NCI-H774 (cell line): ENCODE data around the gene CNTN5.

ENCODE experiments used
- DNase-seq: peaks from one replicate; lab custom pipeline; 2025; lab: John Stamatoyannopoulos, UW

CNTN5 gene

DNA sequence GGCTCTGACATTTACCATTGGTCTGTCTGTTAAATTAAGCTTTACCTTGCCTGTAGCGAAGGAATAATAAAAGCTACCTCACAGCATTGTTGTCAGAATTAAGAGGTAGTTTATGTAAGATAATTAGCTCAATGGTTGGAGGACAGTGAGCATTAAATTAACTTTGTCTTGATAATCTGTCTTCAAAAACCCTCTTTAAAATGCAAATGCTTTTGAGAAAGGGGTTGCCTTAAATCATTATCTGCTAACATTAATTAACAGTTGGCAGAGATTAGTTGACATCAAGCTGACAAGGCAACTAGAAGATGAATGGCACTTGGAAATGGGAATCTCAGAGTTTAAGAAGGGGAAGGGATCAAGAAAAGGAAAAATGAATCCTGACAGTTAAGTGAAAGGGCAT is 905.2 kb downstream of the CNTN5 start:
- no peak for DNase-seq

- DNase-seq = no peak
Observed at GRCh38 chr11:99932684-99933083, 911.9 kb downstream of the CNTN5 start.

DNA sequence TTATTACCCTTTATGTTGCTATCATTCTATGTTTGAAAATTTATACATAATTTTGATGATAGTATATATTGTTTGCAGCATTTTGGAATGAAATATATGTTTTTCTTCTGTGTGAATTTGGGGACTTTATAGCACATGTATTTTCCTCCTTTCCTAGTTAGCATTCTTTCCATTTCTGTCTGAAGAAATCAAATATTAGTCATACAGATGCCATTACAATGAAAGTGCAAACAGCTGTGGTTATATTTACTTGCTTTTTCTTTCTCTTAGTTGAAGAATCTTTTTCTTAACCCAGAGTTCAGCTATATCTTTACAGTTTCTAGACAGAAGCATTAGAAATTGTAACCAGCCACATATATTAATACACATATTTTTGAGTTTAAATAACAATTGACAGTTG is 913.3 kb downstream of the CNTN5 start:
- DNase-seq = no peak

DNA sequence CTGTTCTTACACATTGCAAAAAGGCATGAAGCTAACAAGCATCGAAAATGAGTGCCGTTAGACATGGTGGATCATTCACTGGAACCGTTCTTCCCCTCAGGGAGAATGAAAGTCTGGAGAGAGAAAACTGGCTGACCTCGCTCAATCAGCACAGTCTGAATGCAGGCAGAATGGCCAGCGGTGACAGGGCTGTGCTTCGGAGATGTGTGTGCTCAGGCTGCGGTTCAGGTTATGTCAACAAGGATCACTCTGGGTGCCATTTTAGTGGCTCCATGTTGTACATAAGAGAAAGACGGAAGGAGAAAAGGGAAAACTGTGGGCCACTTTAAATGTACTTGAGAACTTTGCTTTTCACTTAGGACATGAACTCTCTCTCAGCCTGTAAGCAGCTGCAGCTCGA is 916.6 kb downstream of the CNTN5 start:
- DNase-seq = no peak

DNA sequence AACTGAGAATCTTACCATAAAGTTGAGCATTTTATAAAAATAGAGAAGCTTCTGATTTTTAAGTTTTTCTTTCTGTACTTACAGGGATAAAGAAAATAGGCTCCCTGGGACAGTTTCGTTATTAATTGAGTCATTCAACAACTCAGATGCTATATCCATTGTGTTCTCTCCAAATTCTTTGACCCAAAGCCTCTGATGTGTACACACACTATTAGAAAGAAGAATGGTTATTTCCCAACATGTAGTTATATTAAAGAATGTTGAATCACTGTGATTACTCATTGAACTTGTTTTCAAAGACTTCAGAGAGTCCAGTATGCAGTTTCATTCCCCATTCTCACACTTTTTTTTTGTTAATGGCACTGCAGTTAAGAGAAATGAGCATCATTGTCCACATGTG is 932.1 kb downstream of the CNTN5 start:
- DNase-seq = no peak

- DNase-seq = no peak
Observed at GRCh38 chr11:99960536-99960935, 939.8 kb downstream of the CNTN5 start.

- DNase-seq = no peak
Observed at GRCh38 chr11:99968336-99968735, 947.6 kb downstream of the CNTN5 start.

DNA sequence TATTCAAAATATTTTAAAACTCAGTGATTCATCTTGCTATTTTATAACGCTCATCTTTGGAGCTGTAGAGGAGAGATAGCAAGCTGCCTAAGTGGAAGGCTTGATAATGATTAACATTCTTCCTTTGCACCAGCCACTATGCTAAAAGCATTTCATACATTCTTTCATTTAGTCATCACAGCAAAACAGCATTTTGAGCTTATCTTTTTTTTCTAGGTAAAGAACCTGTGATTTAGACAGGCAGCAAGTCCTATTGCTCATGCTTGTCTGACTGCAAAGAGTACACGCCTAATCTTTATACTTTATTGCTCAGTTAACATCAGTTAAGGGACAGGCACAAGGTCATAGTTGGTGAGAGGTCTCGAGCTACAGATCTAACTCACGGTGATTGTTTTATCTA is 953.2 kb downstream of the CNTN5 start:
- no peak for DNase-seq

DNA sequence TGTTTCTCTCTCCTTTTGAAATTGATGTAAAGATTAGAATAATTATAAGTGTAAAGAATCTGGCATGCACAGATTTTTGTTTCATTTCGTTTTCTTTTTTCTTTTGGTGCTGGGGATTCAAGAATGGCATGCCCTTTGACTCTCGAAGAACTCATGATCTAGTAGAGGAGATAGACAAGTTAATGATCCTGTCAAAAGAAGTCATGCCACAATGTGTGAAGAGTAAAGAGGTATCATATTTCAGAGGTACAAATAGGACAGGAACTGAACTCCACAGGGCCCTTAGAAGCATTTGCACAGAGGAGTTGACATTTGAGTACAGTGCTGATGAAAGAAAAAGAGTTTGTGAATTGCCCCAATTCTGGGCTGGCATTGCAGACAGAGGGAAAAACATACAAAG is 958.3 kb downstream of the CNTN5 start:
- no peak for DNase-seq

DNA sequence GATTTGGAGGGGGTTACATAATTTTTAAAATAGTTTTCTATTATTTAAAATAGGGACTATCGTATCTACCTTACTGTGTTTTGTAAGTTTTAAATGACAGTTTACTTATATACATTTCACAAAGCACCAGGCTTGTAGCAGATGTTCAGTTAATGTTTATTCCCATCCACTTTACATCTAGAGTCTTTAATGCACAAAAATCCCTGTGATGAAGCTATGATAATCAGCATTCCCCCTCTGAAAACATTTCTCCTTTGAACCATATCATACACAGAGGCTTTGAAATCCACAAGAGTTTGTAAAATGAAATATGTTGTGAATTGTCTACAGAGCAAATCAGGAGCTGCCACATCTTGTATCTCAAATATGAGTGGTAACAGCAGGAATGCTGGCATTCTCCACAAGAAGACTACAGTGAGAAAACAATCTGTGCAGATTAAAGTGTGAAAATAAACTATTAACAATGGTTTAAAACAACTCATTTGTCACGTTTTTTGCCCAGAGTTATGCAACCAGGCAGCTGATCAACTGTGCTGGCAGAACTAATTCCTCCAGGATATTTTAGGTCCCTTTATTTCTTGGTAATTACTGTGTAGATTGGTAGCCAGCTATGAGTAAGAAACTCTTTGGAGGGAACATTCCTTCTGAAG is 967.2 kb downstream of the CNTN5 start:
- DNase-seq = no peak

DNA sequence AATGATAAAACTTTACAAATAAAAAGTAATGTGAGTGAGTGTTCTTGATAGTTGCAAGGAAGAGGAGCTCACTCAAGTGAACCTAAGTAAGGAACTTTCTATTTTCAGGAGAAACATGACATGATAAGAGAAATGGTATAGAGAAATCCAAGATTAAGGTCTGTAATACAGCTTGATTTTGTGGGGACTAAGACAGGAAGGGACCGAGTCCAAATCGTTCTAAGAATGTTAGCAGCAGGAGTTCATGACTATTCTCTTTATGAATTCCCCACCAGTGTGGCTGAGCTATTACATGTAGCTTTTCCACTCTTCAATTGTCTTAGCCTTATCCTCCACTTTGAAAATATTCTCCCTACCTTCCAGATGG is 967.7 kb downstream of the CNTN5 start:
- DNase-seq = no peak

DNA sequence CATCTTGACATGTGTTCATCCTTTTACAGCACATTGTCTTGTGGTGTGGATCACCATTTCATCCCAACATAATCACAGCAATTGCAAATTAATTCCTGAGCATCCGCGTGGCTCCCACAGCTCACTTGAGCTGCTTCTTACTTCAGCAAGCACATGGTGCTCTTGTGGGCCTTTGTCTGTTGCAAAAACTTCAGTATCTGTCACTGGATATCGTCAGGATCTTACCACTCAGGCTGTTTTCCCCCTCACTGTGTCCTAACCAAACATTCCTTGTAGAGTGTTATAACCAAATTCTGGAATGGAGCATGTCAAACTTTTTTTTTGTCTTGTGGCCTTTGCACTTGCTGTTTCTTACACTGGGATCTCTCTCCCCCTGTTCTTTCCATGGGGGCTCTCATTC is 983.2 kb downstream of the CNTN5 start:
- no peak for DNase-seq

DNA sequence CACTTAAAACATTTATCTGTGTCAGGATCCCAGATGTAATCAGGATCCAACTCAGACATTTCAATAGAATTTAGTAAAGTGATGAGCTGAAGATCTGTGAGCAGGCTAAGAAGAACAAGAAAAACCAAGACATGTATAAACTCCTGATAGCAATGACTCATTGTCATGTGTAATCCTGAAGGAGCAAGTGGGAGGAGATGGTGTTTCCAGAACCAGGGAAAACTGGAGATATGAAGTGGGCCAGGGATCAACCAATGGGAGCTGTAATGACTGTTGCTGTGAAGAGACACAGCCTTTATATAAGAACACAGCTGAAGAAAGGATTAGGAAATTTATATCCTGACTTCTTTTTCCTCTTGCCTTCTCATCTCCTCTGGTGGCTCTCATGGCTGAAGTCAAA is 983.8 kb downstream of the CNTN5 start:
- no peak for DNase-seq

GRCh38 chr11:100008417-100008816 is 987.7 kb downstream of the CNTN5 start:
- DNase-seq = no peak

DNA sequence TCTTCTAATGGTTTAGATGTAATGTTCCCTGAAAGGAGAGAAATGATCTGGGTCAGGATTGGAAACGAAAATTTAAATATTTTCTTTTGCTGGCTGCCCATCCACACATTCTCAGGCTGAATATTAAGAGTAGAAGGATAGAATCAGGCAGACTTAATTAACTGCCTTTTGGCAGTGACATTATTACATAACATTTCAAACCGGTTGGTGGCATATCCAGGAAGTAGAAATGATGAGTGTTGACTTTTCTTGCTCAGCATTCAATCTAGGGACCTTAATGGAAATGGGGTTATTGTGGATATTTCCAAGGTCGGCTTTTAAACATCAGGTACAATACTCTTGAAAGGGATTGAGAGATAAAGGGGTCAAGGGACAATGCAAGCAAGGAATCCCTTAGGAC is 989.0 kb downstream of the CNTN5 start:
- no peak for DNase-seq

- DNase-seq = no peak
Observed at GRCh38 chr11:100010393-100010792, 989.6 kb downstream of the CNTN5 start.

DNA sequence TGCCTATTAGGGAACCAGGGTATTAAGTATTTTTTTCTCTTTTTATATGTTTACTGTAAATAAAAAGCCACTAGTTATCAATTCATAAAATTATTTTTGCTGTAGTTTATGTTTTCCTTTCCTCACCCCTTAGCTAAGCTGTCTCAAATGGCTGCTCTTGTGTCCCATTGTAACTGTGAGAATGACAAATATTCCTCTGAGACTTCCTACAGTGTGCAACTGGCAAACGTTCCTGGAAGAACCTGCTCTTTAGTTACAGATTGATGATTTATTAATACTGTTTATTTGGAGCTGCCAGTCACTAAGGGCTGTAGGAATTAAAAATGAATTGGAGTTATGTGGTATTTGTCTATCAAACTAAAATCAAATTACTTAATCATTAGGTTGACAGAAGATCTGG is 990.9 kb downstream of the CNTN5 start:
- no peak for DNase-seq

DNA sequence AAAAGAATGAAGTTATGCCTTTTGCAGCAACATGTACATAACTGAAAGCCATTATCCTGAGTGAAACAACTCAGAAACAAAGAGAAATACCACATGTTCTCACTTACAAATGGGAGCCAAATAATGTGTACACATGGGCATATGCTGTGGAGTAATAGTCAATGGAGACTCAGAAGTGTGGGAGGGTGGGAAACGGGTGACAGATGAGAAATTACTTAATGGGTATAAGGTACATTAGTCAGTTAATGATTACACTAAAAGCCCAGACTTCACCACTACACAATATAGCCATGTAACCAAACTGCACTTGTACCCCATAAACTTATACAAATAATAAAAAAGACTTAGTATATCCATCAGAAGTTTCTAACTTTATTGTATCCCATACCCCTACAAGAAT is 992.3 kb downstream of the CNTN5 start:
- DNase-seq = no peak

GRCh38 chr11:100031973-100032372 is 1011.2 kb downstream of the CNTN5 start:
- no peak for DNase-seq

DNA sequence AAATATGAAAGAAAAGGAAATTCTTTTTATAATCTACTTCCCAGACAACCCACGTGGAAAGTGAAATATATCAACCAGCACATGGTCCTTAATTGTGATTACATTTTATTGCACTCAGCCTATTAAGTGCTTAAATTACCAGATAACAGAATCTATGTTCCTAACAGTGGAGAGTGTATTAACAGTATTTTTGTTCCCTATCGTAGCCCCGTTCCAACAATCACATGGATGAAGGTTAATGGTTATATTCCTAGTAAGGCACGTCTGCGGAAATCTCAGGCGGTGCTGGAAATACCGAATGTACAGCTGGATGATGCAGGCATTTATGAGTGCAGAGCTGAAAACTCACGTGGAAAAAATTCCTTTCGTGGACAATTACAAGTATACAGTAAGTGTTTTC is 1040.3 kb downstream of the CNTN5 start:
- no peak for DNase-seq

- no peak for DNase-seq
Observed at GRCh38 chr11:100066399-100066798, 1045.7 kb downstream of the CNTN5 start.

DNA sequence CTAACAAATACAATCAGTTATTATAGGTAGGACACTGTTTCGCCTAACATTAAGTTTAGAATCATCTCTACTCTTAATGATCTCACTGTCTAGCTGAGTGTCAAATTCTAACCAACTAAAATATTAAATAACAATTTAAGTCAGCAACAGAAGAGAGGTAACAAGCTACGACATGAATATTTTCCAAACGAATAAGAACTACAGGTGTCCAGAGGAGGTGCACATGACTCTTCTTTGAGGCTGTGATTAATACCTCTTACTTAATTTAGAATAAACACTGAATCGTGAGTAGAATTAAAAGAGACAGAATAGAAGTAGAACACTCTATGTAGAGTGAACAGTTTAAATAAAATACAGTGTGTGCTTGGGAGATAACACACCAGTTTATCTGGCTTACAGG is 1047.4 kb downstream of the CNTN5 start:
- DNase-seq = peak; percentile 80

GRCh38 chr11:100072131-100072530 is 1051.4 kb downstream of the CNTN5 start:
- DNase-seq = no peak

DNA sequence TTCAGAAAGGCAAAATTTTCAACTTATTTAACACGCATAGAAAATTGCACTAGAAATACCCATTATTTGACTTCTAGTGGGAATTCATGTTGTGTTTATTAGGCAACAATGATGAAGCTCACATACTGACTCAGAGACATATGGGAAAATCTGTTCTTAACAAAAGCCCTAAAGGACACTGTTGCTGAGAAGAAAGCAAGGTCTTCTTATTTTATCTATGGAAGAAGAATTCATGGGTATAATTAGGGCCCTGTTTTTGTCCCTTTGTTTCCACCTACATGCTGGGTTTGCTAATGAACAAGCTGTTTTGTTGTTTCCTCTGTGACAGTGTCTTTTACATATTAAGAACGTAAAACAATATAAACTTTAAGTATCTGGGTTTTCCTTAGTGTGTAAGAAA is 1059.6 kb downstream of the CNTN5 start:
- DNase-seq = no peak

- no peak for DNase-seq
Observed at GRCh38 chr11:100080821-100081220, 1060.1 kb downstream of the CNTN5 start.
